COLO829 (cell line): ENCODE results near the gene RASSF8.
"Not testable (repeated sequence)": the region's sequence is repeated elsewhere in the genome, so short reads cannot be mapped to it uniquely, and the experiment has no call there.

Source experiments
- DNase-seq: peaks from one replicate; pipeline ENCODE4 v3.0.0; 2012; ENCODE audit warnings: low spot score

The RASSF8 gene

GRCh38 chr12:26030371-26030770, 71.9 kb downstream of the RASSF8 start:
- DNase-seq, result no peak

GRCh38 chr12:26031318-26031717, 72.8 kb downstream of the RASSF8 start:
- DNase-seq, result no peak

- DNase-seq, result no peak
These were observed 73.3 kb downstream of the RASSF8 start for GRCh38 chr12:26031827-26032226.

- DNase-seq, result no peak
These were observed 73.8 kb downstream of the RASSF8 start for GRCh38 chr12:26032290-26032689.

- DNase-seq, result no peak
These were observed 74.3 kb downstream of the RASSF8 start for GRCh38 chr12:26032719-26033241.

GRCh38 chr12:26034371-26035142, 76.1 kb downstream of the RASSF8 start:
- no peak for DNase-seq

- DNase-seq, result no peak
These were observed 78.4 kb downstream of the RASSF8 start for GRCh38 chr12:26036877-26037276.

- DNase-seq, result no peak
These were observed 79.2 kb downstream of the RASSF8 start for GRCh38 chr12:26037615-26038220.

GRCh38 chr12:26042645-26043044, 84.2 kb downstream of the RASSF8 start:
- no peak for DNase-seq

GRCh38 chr12:26043135-26044006, 84.9 kb downstream of the RASSF8 start:
- DNase-seq, result no peak

- no peak for DNase-seq
These were observed 85.5 kb downstream of the RASSF8 start for GRCh38 chr12:26044007-26044394.

GRCh38 chr12:26044592-26044991, 86.1 kb downstream of the RASSF8 start:
- DNase-seq, result no peak

GRCh38 chr12:26046203-26046602, 87.7 kb downstream of the RASSF8 start:
- no peak for DNase-seq

GRCh38 chr12:26046906-26047305, 88.4 kb downstream of the RASSF8 start:
- no peak for DNase-seq

- no peak for DNase-seq
These were observed 89.1 kb downstream of the RASSF8 start for GRCh38 chr12:26047401-26048226.

GRCh38 chr12:26052652-26053051, 94.2 kb downstream of the RASSF8 start:
- DNase-seq, result no peak

- no peak for DNase-seq
These were observed 95.9 kb downstream of the RASSF8 start for GRCh38 chr12:26054383-26054782.

- no peak for DNase-seq
These were observed 96.6 kb downstream of the RASSF8 start for GRCh38 chr12:26055087-26055486.

- DNase-seq, result peak; percentile 26
These were observed 97.9 kb downstream of the RASSF8 start for GRCh38 chr12:26056335-26056734.

- DNase-seq, result not testable (repeated sequence)
These were observed 98.8 kb downstream of the RASSF8 start for GRCh38 chr12:26057271-26057670.

- no peak for DNase-seq
These were observed 99.8 kb downstream of the RASSF8 start for GRCh38 chr12:26058308-26058707.

- no peak for DNase-seq
These were observed 100.3 kb downstream of the RASSF8 start for GRCh38 chr12:26058818-26059217.
